Activated T-helper 17 cell treated with anti-CD3 and anti-CD28 coated beads, Interleukin-2, amount 50 U/mL, for 72 hours (primary cell): Measurements from ENCODE around the gene DGKQ. TPM values are rescaled to one million over a fixed set of nuclear protein-coding genes. Genes with fewer than 3 reads are reported as not detected.

Experiments used
- ATAC-seq: fragments of 150-1000 bp; cut with Tn5 transposase; replicated peaks from 2 replicates; pipeline ENCODE4 v1.10.0; 2021; ENCODE audit warnings: mild to moderate bottlenecking, moderate library complexity
- H3K27ac Mint-ChIP-seq: one replicate; pipeline ENCODE4 v1.8.0; 2022; ENCODE audit warnings: mixed read lengths
- H3K27me3 Mint-ChIP-seq: one replicate; pipeline ENCODE4 v1.8.0; 2022; ENCODE audit warnings: mixed read lengths
- H3K36me3 Mint-ChIP-seq: one replicate; pipeline ENCODE4 v1.8.0; 2022; ENCODE audit warnings: low read depth, mild to moderate bottlenecking, mixed read lengths
- H3K4me1 Mint-ChIP-seq: one replicate; pipeline ENCODE4 v1.8.0; 2022; ENCODE audit warnings: mixed read lengths
- H3K4me3 Mint-ChIP-seq: one replicate; pipeline ENCODE4 v1.8.0; 2022; ENCODE audit warnings: mild to moderate bottlenecking, mixed read lengths
- H3K9me3 Mint-ChIP-seq: one replicate; pipeline ENCODE4 v1.8.0; 2022; ENCODE audit warnings: mixed read lengths
- total RNA-seq, 2 donors: library from RNA; stranded (reverse); gene quantifications; one replicate each; pipeline ENCODE4 v1.2.3, GENCODE V29; 2022

The DGKQ gene
- total RNA-seq, 2 donors from 2014 or later, result 4.8 to 9.0 TPM

DNA sequence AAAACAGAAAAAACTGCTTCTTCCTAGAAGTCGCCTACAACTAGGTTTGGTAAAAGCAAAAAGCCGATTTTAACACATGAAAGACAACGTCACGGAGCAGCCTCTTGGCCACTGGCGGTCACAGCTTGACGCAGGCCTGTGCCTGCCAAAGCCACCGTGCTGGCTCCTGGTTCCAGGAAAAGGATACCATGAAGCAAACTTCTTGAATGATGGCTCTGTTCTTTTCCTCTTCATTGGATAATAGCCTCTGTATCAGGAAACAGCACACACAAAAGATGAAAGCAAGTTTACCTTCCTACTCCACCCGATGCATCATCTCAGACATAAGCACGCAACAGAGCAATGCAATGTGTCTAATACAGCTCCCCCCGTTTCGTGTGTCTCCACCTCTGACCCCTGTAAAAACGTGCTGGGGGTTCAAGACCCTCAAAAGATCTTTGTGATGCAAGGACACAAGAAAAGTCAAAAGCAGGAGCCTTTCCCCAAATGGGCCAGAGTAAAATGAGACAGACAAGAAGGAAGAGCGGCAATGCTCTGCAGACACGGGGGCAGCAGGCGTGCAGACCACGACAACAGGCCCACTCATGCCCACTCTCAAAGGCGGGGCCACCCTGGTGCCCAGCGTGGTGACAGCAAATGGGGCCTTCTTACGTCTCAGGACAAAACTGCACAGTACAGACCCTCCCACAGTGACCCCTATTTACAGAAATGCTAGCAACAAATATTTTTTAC lies 60.7 kb downstream of the DGKQ start:
- Mint-ChIP-seq H3K27me3 (no peaks in the 10 kb centered on the region), H3K4me3 (no peak overlapping the region), H3K27ac (no peak overlapping the region), H3K4me1 (peaks cover 22% of the 10 kb centered on the region), H3K36me3 (peaks cover 37% of the 10 kb centered on the region), H3K9me3 (no peaks in the 10 kb centered on the region)
- no peak for ATAC-seq

DNA sequence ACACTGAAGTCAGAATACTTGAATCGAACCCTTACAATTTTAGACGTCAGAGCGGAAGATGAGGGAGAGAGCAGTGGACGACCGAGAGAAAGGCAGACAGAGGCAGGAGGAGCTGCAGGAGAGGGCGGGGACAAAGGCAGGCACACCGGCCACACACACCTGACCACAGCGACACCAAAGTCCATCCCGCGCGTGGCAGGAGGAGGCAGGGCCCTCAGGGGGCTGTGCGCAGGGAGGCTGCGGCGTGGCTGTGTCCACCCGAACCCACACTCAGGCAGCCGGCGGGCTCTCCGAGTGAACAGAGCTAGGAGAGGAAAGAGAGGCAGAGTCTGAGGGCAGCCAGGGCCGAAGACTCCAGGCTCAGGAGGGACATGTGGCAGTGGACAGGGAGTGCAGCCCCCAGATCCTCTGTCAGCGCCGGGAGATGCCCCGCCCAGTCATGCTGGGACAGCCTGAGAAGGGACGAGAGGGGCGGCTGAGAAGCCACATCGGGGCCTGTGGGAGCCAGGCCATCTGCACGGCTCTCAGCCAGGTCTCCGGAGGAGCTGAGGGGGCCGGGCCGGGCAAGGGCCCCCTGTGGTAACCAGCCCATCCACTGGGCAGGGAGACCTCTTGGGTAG lies 61.4 kb downstream of the DGKQ start:
- peaks cover 16% of the 10 kb centered on the region for H3K4me1 Mint-ChIP-seq
- ATAC-seq, result no peak

DNA sequence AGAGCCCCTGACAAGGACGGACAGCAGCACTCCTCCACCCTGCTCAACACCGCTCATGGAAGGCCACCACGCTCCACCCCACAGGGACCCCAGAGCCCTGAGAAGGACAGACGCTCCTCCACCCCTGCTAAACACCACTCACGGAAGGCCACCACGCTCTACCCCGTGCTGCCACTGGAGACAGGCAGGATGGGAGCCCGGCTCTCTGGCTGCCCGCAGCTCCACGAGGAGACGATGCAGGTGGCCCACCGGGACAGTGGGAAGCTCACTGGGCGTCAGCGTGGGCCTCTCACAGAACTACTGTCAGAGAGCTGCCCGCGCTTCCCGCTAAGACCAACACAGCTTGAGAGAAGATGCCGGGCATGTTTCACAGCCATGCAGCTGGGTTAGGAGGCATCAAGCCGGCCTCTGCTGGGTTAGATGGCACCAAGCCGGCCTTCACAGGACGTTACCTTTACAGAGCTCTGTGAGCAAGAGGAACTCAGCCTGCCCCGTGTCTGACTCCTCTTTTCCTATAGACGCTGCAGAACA lies 62.1 kb downstream of the DGKQ start:
- Mint-ChIP-seq H3K36me3 (peaks cover 37% of the 10 kb centered on the region), H3K27ac (peak overlapping the region; percentile 74), H3K4me3 (no peak overlapping the region), H3K27me3 (no peaks in the 10 kb centered on the region), H3K9me3 (no peaks in the 10 kb centered on the region), H3K4me1 (peaks cover 9% of the 10 kb centered on the region)
- no peak for ATAC-seq

More for the DNA sequence above, 61.4 kb downstream of the DGKQ start:
- no peaks in the 10 kb centered on the region for H3K9me3 Mint-ChIP-seq
- peak overlapping the region; percentile 74 for H3K27ac Mint-ChIP-seq
- no peaks in the 10 kb centered on the region for H3K27me3 Mint-ChIP-seq
- H3K4me3 Mint-ChIP-seq, result no peak overlapping the region
- H3K36me3 Mint-ChIP-seq, result peaks cover 37% of the 10 kb centered on the region

GRCh38 chr4:910366-911091 lies 62.8 kb downstream of the DGKQ start:
- Mint-ChIP-seq H3K9me3 (no peaks in the 10 kb centered on the region), H3K27ac (peak overlapping the region; percentile 74), H3K36me3 (peaks cover 42% of the 10 kb centered on the region), H3K4me3 (no peak overlapping the region), H3K4me1 (peaks cover 9% of the 10 kb centered on the region), H3K27me3 (no peaks in the 10 kb centered on the region)
- ATAC-seq, result no peak

- no peak for ATAC-seq
- Mint-ChIP-seq H3K27ac (no peak overlapping the region), H3K4me1 (peaks cover 2% of the 10 kb centered on the region), H3K9me3 (no peaks in the 10 kb centered on the region), H3K4me3 (no peak overlapping the region), H3K27me3 (no peaks in the 10 kb centered on the region), H3K36me3 (peaks cover 49% of the 10 kb centered on the region)
These were observed 63.5 kb downstream of the DGKQ start for GRCh38 chr4:909821-910220.

DNA sequence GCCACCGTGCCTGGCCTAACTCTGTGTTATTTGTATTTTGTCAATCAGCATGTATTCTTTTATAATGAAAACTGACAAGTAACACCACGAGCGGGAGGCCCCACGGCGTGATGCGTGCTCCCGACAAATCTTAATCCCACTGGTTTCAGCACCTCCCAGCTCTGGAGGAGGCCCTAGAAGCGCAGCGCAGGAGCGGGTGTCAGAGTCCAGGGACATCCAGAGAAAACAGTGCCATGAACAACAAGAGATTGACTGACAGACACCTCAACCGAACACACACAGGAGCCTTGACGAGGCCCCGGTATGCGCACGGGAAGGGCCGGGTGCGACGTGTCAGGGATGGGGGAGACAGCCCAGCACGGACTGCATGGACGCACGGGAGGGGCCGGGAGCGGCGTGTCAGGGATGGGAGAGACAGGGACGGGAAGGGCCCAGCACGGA lies 64.2 kb downstream of the DGKQ start:
- H3K27ac Mint-ChIP-seq, result no peak overlapping the region
- no peak overlapping the region for H3K4me3 Mint-ChIP-seq
- no peaks in the 10 kb centered on the region for H3K27me3 Mint-ChIP-seq
- no peaks in the 10 kb centered on the region for H3K4me1 Mint-ChIP-seq
- no peaks in the 10 kb centered on the region for H3K9me3 Mint-ChIP-seq
- peaks cover 52% of the 10 kb centered on the region for H3K36me3 Mint-ChIP-seq
- no peak for ATAC-seq

Other genes starting within 250 kb of the DGKQ start
- 1 to 10 TPM in 1 of 2 donors, under 1 TPM in 1; 0.50 to 3.6 TPM for gene CPLX1, start 147.4 kb downstream of the DGKQ start, total RNA-seq
- 100 to 1,000 TPM; 108 to 129 TPM for gene GAK, start 41.3 kb downstream of the DGKQ start, total RNA-seq
- 1 to 10 TPM; 6.5 to 10.0 TPM for gene TMEM175, start 41.1 kb downstream of the DGKQ start, total RNA-seq
- gene IDUA, start 13.5 kb upstream of the DGKQ start, total RNA-seq, result 10 to 100 TPM; 14.9 to 16.4 TPM
- under 1 TPM in 1 of 2 donors, not detected in 1; 0.37 TPM for gene SLC26A1, start 19.8 kb upstream of the DGKQ start, total RNA-seq
- 10 to 100 TPM; 12.0 to 16.7 TPM for gene FGFRL1, start 38.1 kb upstream of the DGKQ start, total RNA-seq
- gene RNF212, start 140.0 kb upstream of the DGKQ start, total RNA-seq, result 1 to 10 TPM; 1.3 to 3.7 TPM
- 10 to 100 TPM; 17.3 to 18.7 TPM for gene SPON2, start 199.0 kb upstream of the DGKQ start, total RNA-seq